H9 (cell line): ENCODE results near the gene MAP3K7. TPM values are rescaled to one million over a fixed set of nuclear protein-coding genes. Genes with fewer than 3 reads are reported as not detected.

Experiments used
- DNase-seq: peaks from one replicate; pipeline ENCODE4 v3.0.0-alpha.2; 2017
- H2AFZ ChIP-seq: one replicate; pipeline ENCODE4 v1.6.1; 2013; ENCODE audit warnings: mild to moderate bottlenecking, low read length, control low read depth, moderate library complexity
- H2AK5ac ChIP-seq: 2 replicates; pipeline ENCODE4 v1.6.1; 2013; ENCODE audit warnings: low read length, control low read depth, mixed read lengths; ENCODE audit not compliant: insufficient read length
- H2BK120ac ChIP-seq: one replicate; pipeline ENCODE4 v1.6.1; 2013; ENCODE audit warnings: low read depth, mild to moderate bottlenecking, low read length, control low read depth, inconsistent platforms; ENCODE audit not compliant: poor library complexity, severe bottlenecking
- H2BK12ac ChIP-seq: 2 replicates; pipeline ENCODE4 v1.6.1; 2013; ENCODE audit warnings: low read length, control low read depth, mixed read lengths, low read depth; ENCODE audit not compliant: insufficient read length
- H2BK15ac ChIP-seq: 2 replicates; pipeline ENCODE4 v1.6.1; 2013; ENCODE audit warnings: low read depth, low read length, control low read depth
- H2BK20ac ChIP-seq: one replicate; pipeline ENCODE4 v1.6.1; 2013; ENCODE audit warnings: low read depth, mild to moderate bottlenecking, low read length, control low read depth, inconsistent platforms; ENCODE audit not compliant: poor library complexity, severe bottlenecking
- H2BK5ac ChIP-seq: 2 replicates; pipeline ENCODE4 v1.6.1; 2013; ENCODE audit warnings: low read length, control low read depth, mixed read lengths; ENCODE audit not compliant: insufficient read length
- H3K14ac ChIP-seq: 2 replicates; pipeline ENCODE4 v1.6.1; 2013; ENCODE audit warnings: low read length, control low read depth; ENCODE audit not compliant: insufficient read depth
- H3K18ac ChIP-seq: 2 replicates; pipeline ENCODE4 v1.6.1; 2013; ENCODE audit warnings: low read depth, mild to moderate bottlenecking, mixed read lengths, low read length, control low read depth; ENCODE audit not compliant: insufficient read length
- H3K23ac ChIP-seq: 2 replicates; pipeline ENCODE4 v1.6.1; 2013; ENCODE audit warnings: low read length, control low read depth, mixed read lengths, low read depth; ENCODE audit not compliant: insufficient read length
- H3K23me2 ChIP-seq: 2 replicates; pipeline ENCODE4 v1.6.1; 2013; ENCODE audit warnings: low read depth, mild to moderate bottlenecking, mixed read lengths, low read length, control low read depth; ENCODE audit not compliant: insufficient read length, poor library complexity, severe bottlenecking
- H3K27ac ChIP-seq: 2 replicates; pipeline ENCODE4 v1.5.1; 2013; ENCODE audit warnings: low read length, control low read depth, mixed read lengths, low read depth; ENCODE audit not compliant: insufficient read length
- H3K27me3 ChIP-seq: 2 replicates; pipeline ENCODE4 v1.6.1; 2013; ENCODE audit warnings: low read length, control low read depth, inconsistent platforms; ENCODE audit not compliant: insufficient read depth
- H3K4ac ChIP-seq: 2 replicates; pipeline ENCODE4 v1.6.1; 2013; ENCODE audit warnings: low read depth, mild to moderate bottlenecking, control low read depth, inconsistent platforms, low read length, moderate library complexity
- H3K4me1 ChIP-seq: 2 replicates; pipeline ENCODE4 v1.6.1; 2013; ENCODE audit warnings: low read length, control low read depth, inconsistent platforms; ENCODE audit not compliant: insufficient read depth
- H3K4me2 ChIP-seq: 2 replicates; pipeline ENCODE4 v1.6.1; 2013; ENCODE audit warnings: low read length, control low read depth, mixed read lengths; ENCODE audit not compliant: insufficient read length, insufficient read depth
- H3K56ac ChIP-seq: 2 replicates; pipeline ENCODE4 v1.6.1; 2013; ENCODE audit warnings: low read depth, mild to moderate bottlenecking, mixed read lengths, low read length, control low read depth; ENCODE audit not compliant: insufficient read length
- H3K79me1 ChIP-seq: 2 replicates; pipeline ENCODE4 v1.6.1; 2013; ENCODE audit warnings: low read depth, mild to moderate bottlenecking, moderate library complexity, low read length, control low read depth, inconsistent platforms; ENCODE audit not compliant: insufficient read depth, poor library complexity, severe bottlenecking
- H3K79me2 ChIP-seq: 2 replicates; pipeline ENCODE4 v1.6.1; 2013; ENCODE audit warnings: low read length, control low read depth, inconsistent platforms; ENCODE audit not compliant: insufficient read depth
- H3K9ac ChIP-seq: 2 replicates; pipeline ENCODE4 v1.6.1; 2013; ENCODE audit warnings: low read length, control low read depth, mixed read lengths; ENCODE audit not compliant: insufficient read length; ENCODE audit errors: extremely low read depth
- H3K9me3 ChIP-seq: one replicate; pipeline ENCODE4 v1.6.1; 2013; ENCODE audit warnings: low read depth, low read length, inconsistent platforms; ENCODE audit not compliant: control insufficient read depth
- H3T11ph ChIP-seq: one replicate; pipeline ENCODE4 v1.6.1; 2013; ENCODE audit warnings: mild to moderate bottlenecking, low read length, control low read depth, inconsistent platforms
- H4K20me1 ChIP-seq: one replicate; pipeline ENCODE4 v1.6.1; 2013; ENCODE audit not compliant: control insufficient read depth, insufficient read length, insufficient read depth
- H4K5ac ChIP-seq: 2 replicates; pipeline ENCODE4 v1.6.1; 2013; ENCODE audit warnings: low read depth, mild to moderate bottlenecking, mixed read lengths, low read length, control low read depth; ENCODE audit not compliant: insufficient read length
- H4K8ac ChIP-seq: replicated peaks from 2 replicates; pipeline ENCODE4 v1.6.1; 2013; ENCODE audit warnings: low read length, control low read depth, mixed read lengths, low read depth; ENCODE audit not compliant: insufficient read length
- H4K91ac ChIP-seq: 2 replicates; pipeline ENCODE4 v1.6.1; 2013; ENCODE audit warnings: low read depth, mild to moderate bottlenecking, moderate library complexity, mixed read lengths, low read length, control low read depth; ENCODE audit not compliant: insufficient read length
- H3K27ac Mint-ChIP-seq, 3 experiments: 2 replicates in 2 of 3; 3 replicates in 1 of 3; pipeline ENCODE4 v1.8.0; 2020 to 2021; ENCODE audit warnings: mixed read lengths in 3 of 3, mild to moderate bottlenecking in 1 of 3, moderate library complexity in 1 of 3
- H3K27me3 Mint-ChIP-seq: 2 replicates; pipeline ENCODE4 v1.8.0; 2021; ENCODE audit warnings: low read depth, mild to moderate bottlenecking, moderate library complexity, mixed read lengths
- H3K36me3 Mint-ChIP-seq, 3 experiments: 2 replicates in 2 of 3; 3 replicates in 1 of 3; pipeline ENCODE4 v1.8.0; 2020 to 2021; ENCODE audit warnings: low read depth in 3 of 3, mixed read lengths in 3 of 3; ENCODE audit not compliant: insufficient read depth in 1 of 3
- H3K4me1 Mint-ChIP-seq, 2 experiments: 2 replicates each; pipeline ENCODE4 v1.8.0; 2020; ENCODE audit warnings: mixed read lengths in 2 of 2
- H3K4me3 Mint-ChIP-seq, 2 experiments: 2 replicates in 1 of 2; 3 replicates in 1 of 2; pipeline ENCODE4 v1.8.0; 2020 to 2021; ENCODE audit warnings: mild to moderate bottlenecking in 2 of 2, mixed read lengths in 2 of 2, moderate library complexity in 1 of 2
- H3K9me3 Mint-ChIP-seq, 2 experiments: 2 replicates in 1 of 2; 3 replicates in 1 of 2; pipeline ENCODE4 v1.8.0; 2020; ENCODE audit warnings: mild to moderate bottlenecking in 2 of 2, mixed read lengths in 2 of 2, moderate library complexity in 1 of 2
- WGBS: extraction: QIAGEN DNeasy Blood & Tissue Kit; methylation state at CpG from one replicate; pipeline ENCODE4 v1.1.7; 2013; ENCODE audit warnings: missing lambda C conversion rate, low lambda C conversion rate, mixed read lengths; ENCODE audit not compliant: insufficient read length; ENCODE audit errors: extremely low coverage; 5-methylcytosine and 5-hydroxymethylcytosine counted together
- total RNA-seq: library from RNA; stranded (reverse); gene quantifications from 2 replicates; pipeline ENCODE4 v1.2.1, GENCODE V29; 2021
- TF ChIP-seq, protein P1 (sequence below): fragments of 200-600 bp; sonication (generic); conservative IDR thresholded peaks from 3 replicates; pipeline ENCODE4 v1.8.0; 2021; ENCODE audit warnings: antibody characterized with exemption, mild to moderate bottlenecking

MAP3K7 gene
- total RNA-seq, 1 experiment from 2014 or later, result 31.3 TPM

DNA sequence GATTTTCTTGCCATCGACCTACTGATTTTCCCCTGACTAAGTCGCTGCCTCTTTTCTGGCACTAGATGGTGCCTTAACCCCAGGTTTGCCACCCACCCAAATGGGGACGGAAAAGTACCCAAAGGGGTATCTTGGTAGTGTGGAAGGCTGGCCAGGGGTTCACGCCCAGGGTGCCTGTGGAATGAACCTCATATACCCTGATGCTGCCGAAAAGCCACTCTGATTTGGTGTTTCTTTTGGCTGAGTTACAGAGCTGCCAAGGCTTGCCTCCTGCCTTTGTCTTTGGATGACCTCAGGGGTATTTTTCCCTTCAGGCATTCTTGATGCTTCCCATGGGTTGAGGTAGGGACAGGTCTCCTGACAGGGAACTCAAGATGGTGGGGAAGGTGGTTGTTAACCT, 78.1 kb downstream of the MAP3K7 start:
- Mint-ChIP-seq H3K27me3 (no peaks in the 10 kb centered on the region), H3K9me3 (no peaks in the 10 kb centered on the region), H3K27ac (peak overlapping the region; percentile 10 to 72 (median 59); a peak in 4 of 7 replicates), H3K4me3 (no peak overlapping the region), H3K4me1 (peaks cover 6 to 9% of the 10 kb centered on the region in 2 experiments), H3K36me3 (no peaks in the 10 kb centered on the region; a peak in 1 of 7 replicates)
- WGBS, result no CpG with 5 or more reads among the region's 5 CpGs
- Histone ChIP-seq H4K91ac (no peak overlapping the region), H3K4me2 (no peak overlapping the region), H3K14ac (no peak overlapping the region), H3K27me3 (no peaks in the 10 kb centered on the region), H3K23me2 (no peaks in the 10 kb centered on the region), H2BK5ac (no peak overlapping the region), H3K4me1 (no peaks in the 10 kb centered on the region), H4K5ac (no peak overlapping the region), H3K27ac (no peak overlapping the region), H3K18ac (no peak overlapping the region), H3K9me3 (no peaks in the 10 kb centered on the region), H3K23ac (no peak overlapping the region), H2BK120ac (no peak overlapping the region), H2AK5ac (no peak overlapping the region), H2BK15ac (no peak overlapping the region), H3K9ac (no peak overlapping the region), H3K79me1 (no peaks in the 10 kb centered on the region), H4K8ac (no peak overlapping the region), H3K79me2 (no peaks in the 10 kb centered on the region), H2BK20ac (no peak overlapping the region), H3T11ph (no peak overlapping the region), H3K4ac (no peak overlapping the region), H4K20me1 (no peaks in the 10 kb centered on the region), H2BK12ac (no peak overlapping the region), H2AFZ (no peak overlapping the region), H3K56ac (no peak overlapping the region)
- peak; percentile 65 for DNase-seq
- TF ChIP-seq, protein P1, sequence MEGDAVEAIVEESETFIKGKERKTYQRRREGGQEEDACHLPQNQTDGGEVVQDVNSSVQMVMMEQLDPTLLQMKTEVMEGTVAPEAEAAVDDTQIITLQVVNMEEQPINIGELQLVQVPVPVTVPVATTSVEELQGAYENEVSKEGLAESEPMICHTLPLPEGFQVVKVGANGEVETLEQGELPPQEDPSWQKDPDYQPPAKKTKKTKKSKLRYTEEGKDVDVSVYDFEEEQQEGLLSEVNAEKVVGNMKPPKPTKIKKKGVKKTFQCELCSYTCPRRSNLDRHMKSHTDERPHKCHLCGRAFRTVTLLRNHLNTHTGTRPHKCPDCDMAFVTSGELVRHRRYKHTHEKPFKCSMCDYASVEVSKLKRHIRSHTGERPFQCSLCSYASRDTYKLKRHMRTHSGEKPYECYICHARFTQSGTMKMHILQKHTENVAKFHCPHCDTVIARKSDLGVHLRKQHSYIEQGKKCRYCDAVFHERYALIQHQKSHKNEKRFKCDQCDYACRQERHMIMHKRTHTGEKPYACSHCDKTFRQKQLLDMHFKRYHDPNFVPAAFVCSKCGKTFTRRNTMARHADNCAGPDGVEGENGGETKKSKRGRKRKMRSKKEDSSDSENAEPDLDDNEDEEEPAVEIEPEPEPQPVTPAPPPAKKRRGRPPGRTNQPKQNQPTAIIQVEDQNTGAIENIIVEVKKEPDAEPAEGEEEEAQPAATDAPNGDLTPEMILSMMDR, result peak; percentile 65
